Breast epithelium (tissue), 4 donors: Measurements from ENCODE around the gene KRT7. TPM values are rescaled to one million over a fixed set of nuclear protein-coding genes. Genes with fewer than 3 reads are reported as not detected.
A peak's percentile ranks its signal among the peaks of the same experiment; 100 is the strongest.

Source experiments
- DNase-seq, 2 donors: peaks; one replicate each; pipeline ENCODE4 v3.0.0-alpha.2; 2019; ENCODE audit warnings: low spot score in 2 of 2
- H3K27ac ChIP-seq, 2 donors: fragments of 200-600 bp; sonication (generic) in 1 of 2; one replicate each; pipeline ENCODE4 v1.5.1; 2016 to 2019; ENCODE audit warnings: mild to moderate bottlenecking in 1 of 2
- H3K27me3 ChIP-seq, 2 donors: fragments of 200-600 bp; sonication (generic) in 1 of 2; one replicate each; pipeline versions ENCODE4 v1.5.1 to v1.6.0; 2017 to 2019; ENCODE audit warnings: control low read depth in 1 of 2, mild to moderate bottlenecking in 1 of 2
- H3K36me3 ChIP-seq: fragments of 200-600 bp; one replicate; pipeline ENCODE4 v1.5.1; 2019
- H3K4me1 ChIP-seq, 2 donors: fragments of 200-600 bp; sonication (generic); one replicate each; pipeline ENCODE4 v1.5.1; 2016 to 2019; ENCODE audit warnings: control low read depth in 1 of 2
- H3K4me3 ChIP-seq, 3 donors: fragments of 200-600 bp; sonication (generic); 1 replicate in 2 of 3; 2 replicates in 1 of 3; pipeline ENCODE4 v1.5.1; 2016 to 2019; ENCODE audit warnings: mild to moderate bottlenecking in 3 of 3, moderate library complexity in 2 of 3
- H3K9me3 ChIP-seq, 2 donors: fragments of 200-600 bp; sonication (generic) in 1 of 2; one replicate each; pipeline ENCODE4 v1.5.1; 2016 to 2019; ENCODE audit warnings: control low read depth in 1 of 2
- POLR2A ChIP-seq: fragments of 450-650 bp; IDR thresholded peaks from one replicate; pipeline ENCODE4 v1.6.1; 2016; ENCODE audit warnings: antibody characterized with exemption, mild to moderate bottlenecking, moderate library complexity
- POLR2AphosphoS5 ChIP-seq, 3 donors: sonication (generic); formaldehyde crosslinking; IDR thresholded peaks; one replicate each; pipeline ENCODE4 v1.6.1; 2017; ENCODE audit warnings: antibody characterized with exemption in 3 of 3
- intact Hi-C: fragments of 100-400 bp; cut with DNase I; formaldehyde crosslinking; loops from one replicate; pipeline ENCODE4 v1.15.1; 2023; ENCODE audit warnings: low total_unique reads
- total RNA-seq, 3 donors: library from RNA; depleted of rRNA; stranded (reverse); fragments of >200 nt; gene quantifications; one replicate each; pipeline ENCODE4 v1.1.0, GENCODE V29; 2016
- TF ChIP-seq, protein P1 (sequence below), 3 donors: fragments of 450-650 bp; IDR thresholded peaks; one replicate each; pipeline ENCODE4 v1.5.1; 2016 to 2017; ENCODE audit warnings: antibody characterized with exemption in 3 of 3, mild to moderate bottlenecking in 3 of 3, moderate library complexity in 3 of 3

Gene KRT7
- total RNA-seq, 3 donors from 2014 or later = 4.2 to 1,051 (median 358) TPM

DNA sequence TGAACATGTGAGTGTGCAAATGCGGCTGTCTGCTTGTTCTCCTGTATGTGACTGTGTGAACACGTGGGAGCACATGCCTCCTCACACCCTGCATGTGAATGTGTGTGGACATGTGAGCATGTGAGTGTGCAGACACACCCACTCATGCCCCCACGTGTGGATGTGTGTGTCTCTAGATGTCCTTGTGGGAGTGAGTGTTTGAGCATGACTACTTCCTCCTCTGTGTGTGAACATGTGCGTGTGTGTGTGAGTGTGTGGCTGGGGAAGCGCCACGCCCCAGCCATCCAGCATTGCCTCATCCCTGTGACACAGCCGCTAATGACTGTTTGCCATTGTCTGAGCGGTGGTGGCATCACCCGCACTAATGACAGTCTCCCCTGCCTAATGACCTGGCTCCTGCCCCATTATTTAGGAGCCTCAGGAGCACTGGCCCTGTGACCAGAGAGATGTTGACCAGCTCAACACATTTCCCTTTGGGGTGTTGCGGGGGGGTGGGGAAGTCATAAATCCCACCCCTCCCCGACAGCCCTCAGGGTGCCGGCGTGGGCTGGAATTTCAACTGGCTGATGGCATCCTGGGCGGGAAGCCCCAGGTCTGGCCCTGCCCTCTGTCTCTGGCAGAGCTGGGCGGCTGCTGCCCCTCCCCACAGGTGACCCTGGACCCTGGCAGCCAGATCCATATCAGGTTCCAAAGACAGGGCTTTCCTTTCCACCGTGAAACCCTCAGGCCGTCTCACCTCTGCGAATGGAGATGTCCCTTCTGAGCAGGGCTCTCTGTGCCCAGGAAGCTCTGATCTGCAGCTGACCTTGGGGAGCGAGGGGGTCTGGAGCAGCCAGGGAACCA, 29.7 kb upstream of the KRT7 start:
- H3K4me1 ChIP-seq = peaks cover 0 to 17% of the 10 kb centered on the region in 2 donors
- peak; percentile 61 to 91 (median 89) for TF ChIP-seq POLR2AphosphoS5 (IDR thresholded peaks at IDR 0.05)
- TF ChIP-seq, protein P1, sequence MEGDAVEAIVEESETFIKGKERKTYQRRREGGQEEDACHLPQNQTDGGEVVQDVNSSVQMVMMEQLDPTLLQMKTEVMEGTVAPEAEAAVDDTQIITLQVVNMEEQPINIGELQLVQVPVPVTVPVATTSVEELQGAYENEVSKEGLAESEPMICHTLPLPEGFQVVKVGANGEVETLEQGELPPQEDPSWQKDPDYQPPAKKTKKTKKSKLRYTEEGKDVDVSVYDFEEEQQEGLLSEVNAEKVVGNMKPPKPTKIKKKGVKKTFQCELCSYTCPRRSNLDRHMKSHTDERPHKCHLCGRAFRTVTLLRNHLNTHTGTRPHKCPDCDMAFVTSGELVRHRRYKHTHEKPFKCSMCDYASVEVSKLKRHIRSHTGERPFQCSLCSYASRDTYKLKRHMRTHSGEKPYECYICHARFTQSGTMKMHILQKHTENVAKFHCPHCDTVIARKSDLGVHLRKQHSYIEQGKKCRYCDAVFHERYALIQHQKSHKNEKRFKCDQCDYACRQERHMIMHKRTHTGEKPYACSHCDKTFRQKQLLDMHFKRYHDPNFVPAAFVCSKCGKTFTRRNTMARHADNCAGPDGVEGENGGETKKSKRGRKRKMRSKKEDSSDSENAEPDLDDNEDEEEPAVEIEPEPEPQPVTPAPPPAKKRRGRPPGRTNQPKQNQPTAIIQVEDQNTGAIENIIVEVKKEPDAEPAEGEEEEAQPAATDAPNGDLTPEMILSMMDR (IDR thresholded peaks at IDR 0.05) = no peak
- peak; percentile 70 to 97 for DNase-seq
- intact Hi-C loops = no loop called here
- peak overlapping the region; percentile 88 to 89 for H3K27ac ChIP-seq
- no peaks in the 10 kb centered on the region for H3K36me3 ChIP-seq
- H3K27me3 ChIP-seq = no peaks in the 10 kb centered on the region
- no peaks in the 10 kb centered on the region for H3K9me3 ChIP-seq
- H3K4me3 ChIP-seq = peak overlapping the region in 1 of 3 donors; percentile 34

DNA sequence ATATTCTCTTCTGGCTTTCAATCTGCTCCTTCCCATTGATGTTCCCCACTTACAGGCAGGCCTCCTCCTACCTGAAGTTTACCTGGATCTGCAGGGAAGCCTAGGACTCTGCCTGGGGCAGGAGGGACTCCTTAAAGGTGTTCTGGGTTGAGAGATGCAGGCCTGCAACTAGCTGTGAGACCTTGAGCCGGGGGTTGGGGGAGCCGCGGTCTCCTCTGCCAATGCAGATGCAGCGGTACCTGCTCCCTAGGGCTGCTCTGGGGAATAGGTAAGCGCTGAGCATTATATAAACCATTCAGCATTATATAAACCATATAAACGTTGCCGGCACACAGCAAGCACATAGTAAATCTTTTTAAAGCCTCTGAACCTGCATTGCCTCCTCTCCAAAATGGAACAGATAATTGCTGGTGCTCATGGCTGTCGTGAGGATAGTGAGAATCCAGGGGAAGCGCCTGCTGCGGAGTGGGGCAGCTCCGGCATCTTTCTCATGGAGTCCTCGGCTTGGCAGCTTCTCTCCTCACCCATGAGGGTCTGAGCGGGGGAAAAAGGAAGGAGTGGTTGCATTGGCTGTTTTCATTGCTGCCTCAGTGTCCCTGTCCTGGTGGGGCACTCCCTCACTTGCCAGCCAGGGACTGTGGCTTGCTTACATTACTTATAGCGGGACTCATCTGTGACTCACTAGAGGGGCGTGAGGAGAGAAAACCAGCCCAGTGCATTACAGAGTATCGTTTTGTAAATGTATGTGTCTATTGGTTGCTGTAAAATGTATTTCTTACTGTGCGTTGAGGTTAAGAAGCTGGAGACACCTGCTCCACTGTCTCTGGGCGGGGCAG, 28.7 kb upstream of the KRT7 start:
- TF ChIP-seq, protein P1 (IDR thresholded peaks at IDR 0.05) = no peak
- TF ChIP-seq POLR2AphosphoS5 (IDR thresholded peaks at IDR 0.05) (no peak), POLR2A (no peak)
- H3K4me1 ChIP-seq = peaks cover 0 to 17% of the 10 kb centered on the region in 2 donors
- H3K27me3 ChIP-seq = no peaks in the 10 kb centered on the region
- intact Hi-C loops = no loop called here
- peak overlapping the region; percentile 88 to 89 for H3K27ac ChIP-seq
- H3K36me3 ChIP-seq = no peaks in the 10 kb centered on the region
- H3K9me3 ChIP-seq = no peaks in the 10 kb centered on the region
- no peak for DNase-seq
- no peak overlapping the region for H3K4me3 ChIP-seq

DNA sequence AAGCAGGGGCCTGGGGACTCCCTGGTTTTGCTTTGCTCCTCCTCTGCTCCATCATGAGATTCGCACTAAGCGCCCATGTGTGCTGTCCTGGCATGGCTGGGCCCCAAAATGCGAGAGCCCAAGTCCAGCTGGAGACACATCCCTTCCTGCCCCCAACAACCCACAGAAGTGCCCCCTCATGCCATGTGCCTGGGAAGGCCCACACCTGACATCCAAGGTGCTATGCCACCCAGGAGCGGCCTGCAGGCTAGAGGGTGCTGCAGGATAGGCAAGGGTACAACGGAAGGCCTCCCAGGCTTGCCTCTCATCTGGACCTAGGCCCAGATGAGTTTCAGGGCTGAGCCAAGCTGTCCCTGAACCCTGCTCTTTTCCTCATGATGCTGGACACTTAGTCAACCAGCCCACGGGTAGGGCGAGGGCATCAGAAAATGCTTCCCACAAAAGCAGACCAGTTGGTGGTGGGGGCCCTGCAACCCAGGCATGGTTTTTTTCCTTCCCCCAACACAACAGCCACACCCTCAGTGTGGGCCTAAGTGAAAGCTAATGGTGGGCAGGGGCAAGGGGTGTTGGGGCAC, 28.0 kb upstream of the KRT7 start:
- DNase-seq = peak in 1 of 2 donors; percentile 27
- TF ChIP-seq, protein P1 (IDR thresholded peaks at IDR 0.05) = no peak
- no peak for TF ChIP-seq POLR2AphosphoS5 (IDR thresholded peaks at IDR 0.05)
- no peak for TF ChIP-seq POLR2A
- Histone ChIP-seq H3K36me3 (no peaks in the 10 kb centered on the region), H3K4me3 (no peak overlapping the region), H3K9me3 (no peaks in the 10 kb centered on the region), H3K27ac (peak overlapping the region in 1 of 2 donors; percentile 88), H3K27me3 (no peaks in the 10 kb centered on the region), H3K4me1 (peaks cover 0 to 17% of the 10 kb centered on the region in 2 donors)
- intact Hi-C loops = no loop called here

DNA sequence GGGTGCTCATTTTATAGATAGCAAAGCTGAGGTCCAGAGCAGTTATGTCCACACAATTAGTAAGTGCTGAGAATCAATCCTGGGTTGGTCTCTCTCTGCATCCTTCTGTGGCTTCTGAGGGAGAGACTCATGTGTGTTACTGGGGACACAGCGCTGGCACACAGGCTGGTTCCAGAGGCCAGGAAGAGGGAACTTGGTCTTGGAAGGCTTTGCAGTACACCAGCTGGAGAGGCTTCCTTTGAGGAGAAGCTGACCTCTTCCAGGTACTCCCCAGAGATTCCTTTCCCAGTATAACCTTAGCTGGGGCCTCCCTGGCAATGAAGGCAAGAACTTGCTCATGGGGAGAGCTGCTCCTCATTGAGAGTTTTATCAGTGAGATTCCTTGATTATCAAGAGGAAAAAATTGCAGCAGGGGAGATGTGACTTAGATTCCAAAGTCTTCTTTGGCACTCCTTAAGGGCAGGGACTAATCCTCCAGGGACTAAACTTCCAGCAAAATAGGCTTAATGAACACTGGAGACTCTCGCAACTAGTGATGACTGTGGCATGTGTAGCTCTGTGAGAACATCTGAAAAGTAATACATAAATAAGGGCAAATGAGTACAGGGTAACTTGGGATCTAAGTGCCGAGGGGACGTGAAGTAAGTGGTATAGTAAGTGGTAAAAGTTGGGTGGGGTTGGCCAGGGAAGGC, 27.3 kb upstream of the KRT7 start:
- intact Hi-C loops = no loop called here
- Histone ChIP-seq H3K27ac (peak overlapping the region; percentile 80 to 88), H3K4me3 (no peak overlapping the region), H3K9me3 (no peaks in the 10 kb centered on the region), H3K4me1 (peaks cover 0 to 17% of the 10 kb centered on the region in 2 donors), H3K27me3 (no peaks in the 10 kb centered on the region), H3K36me3 (no peaks in the 10 kb centered on the region)
- TF ChIP-seq POLR2A = no peak
- TF ChIP-seq, protein P1 (IDR thresholded peaks at IDR 0.05) = no peak
- TF ChIP-seq POLR2AphosphoS5 (IDR thresholded peaks at IDR 0.05) = no peak
- peak in 1 of 2 donors; percentile 14 for DNase-seq
